SK-N-SH (cell line): ENCODE results near the gene CDC42EP3.

ENCODE experiments used
- CTCF ChIP-seq: fragments of 200-600 bp; sonication (generic); IDR thresholded peaks from 2 replicates; pipeline ENCODE4 v1.6.1; 2017; ENCODE audit warnings: antibody characterized with exemption, mild to moderate bottlenecking, moderate library complexity
- ELF1 ChIP-seq: IDR thresholded peaks from 2 replicates; pipeline ENCODE4 v1.4.0; 2012
- EP300 ChIP-seq, 2 experiments: IDR thresholded peaks; 2 replicates each; pipeline versions ENCODE4 v1.4.0 to v1.6.1; 2012; ENCODE audit warnings: borderline replicate concordance in 1 of 2, low read depth in 1 of 2, low read length in 1 of 2
- MAX ChIP-seq: IDR thresholded peaks from 2 replicates; pipeline ENCODE4 v1.4.0; 2012; ENCODE audit warnings: low read depth
- PBX3 ChIP-seq: IDR thresholded peaks from 2 replicates; pipeline ENCODE4; 2012
- POLR2AphosphoS5 ChIP-seq: IDR thresholded peaks from 2 replicates; pipeline ENCODE4 v1.6.1; 2012; ENCODE audit warnings: low read depth, low read length
- RAD21 ChIP-seq: IDR thresholded peaks from 2 replicates; pipeline ENCODE4 v1.6.1; 2012; ENCODE audit warnings: mild to moderate bottlenecking, low read length
- TEAD4 ChIP-seq: IDR thresholded peaks from 2 replicates; pipeline ENCODE4 v1.4.0; 2012; ENCODE audit warnings: mild to moderate bottlenecking, borderline replicate concordance; ENCODE audit not compliant: insufficient read depth
- USF1 ChIP-seq: IDR thresholded peaks from 2 replicates; pipeline ENCODE4 v1.4.0; 2012; ENCODE audit warnings: low read depth, borderline replicate concordance
- USF2 ChIP-seq: fragments of 150-350 bp; IDR thresholded peaks from 2 replicates; pipeline ENCODE4 v1.6.1; 2017; ENCODE audit warnings: antibody characterized with exemption, low read length, low read depth, borderline replicate concordance
- ZBTB33 ChIP-seq: IDR thresholded peaks from 2 replicates; pipeline ENCODE4 v1.4.0; 2012; ENCODE audit warnings: low read depth, borderline replicate concordance

- TF ChIP-seq POLR2AphosphoS5 (no peak), ELF1 (no peak), CTCF (no peak), MAX (no peak), RAD21 (no peak), USF1 (no peak), PBX3 (no peak), USF2 (no peak), EP300 (IDR thresholded peaks at IDR 0.05; ENCODE audit: borderline replicate concordance in 1 of 2, low read depth in 1 of 2, low read length in 1 of 2) (no peak), ZBTB33 (no peak), TEAD4 (no peak)
These were observed 21.9 kb downstream of the CDC42EP3 start for GRCh38 chr2:37649518-37649917.
